Measurements from ENCODE around the gene ABHD2. TPM values are rescaled to one million over a fixed set of nuclear protein-coding genes. Genes with fewer than 3 reads are reported as not detected.
"Not testable (repeated sequence)": the region's sequence is repeated elsewhere in the genome, so short reads cannot be mapped to it uniquely, and the experiment has no call there.

Gene ABHD2
- total RNA-seq, 1 donor from 2014 or later: 32.3 TPM

GRCh38 chr15:89118481-89118989 lies 30.3 kb downstream of the ABHD2 start:
- H3K27ac Mint-ChIP-seq (ENCODE audit: unreplicated experiment): no peak overlapping the region
- DNase-seq (ENCODE audit: low spot score): no peak

GRCh38 chr15:89119489-89120478 lies 31.5 kb downstream of the ABHD2 start:
- peaks cover 2% of the 10 kb centered on the region for H3K27me3 Mint-ChIP-seq (ENCODE audit: unreplicated experiment)
- H3K4me1 Mint-ChIP-seq (ENCODE audit: unreplicated experiment): peaks cover 6% of the 10 kb centered on the region
- no peak for TF ChIP-seq CTCF (IDR thresholded peaks at IDR 0.05; ENCODE audit: unreplicated experiment)
- H3K4me3 Mint-ChIP-seq (ENCODE audit: unreplicated experiment): no peak overlapping the region
- H3K9me3 Mint-ChIP-seq (ENCODE audit: unreplicated experiment): no peaks in the 10 kb centered on the region
- no peak for DNase-seq (ENCODE audit: low spot score)
- peaks cover 12% of the 10 kb centered on the region for H3K36me3 Mint-ChIP-seq (ENCODE audit: low read depth, unreplicated experiment)
- H3K27ac Mint-ChIP-seq (ENCODE audit: unreplicated experiment): no peak overlapping the region

More at GRCh38 chr15:89118481-89118989, 30.3 kb downstream of the ABHD2 start:
- Mint-ChIP-seq H3K36me3 (ENCODE audit: low read depth, unreplicated experiment) (peaks cover 12% of the 10 kb centered on the region), H3K4me1 (ENCODE audit: unreplicated experiment) (peaks cover 6% of the 10 kb centered on the region), H3K27me3 (ENCODE audit: unreplicated experiment) (peaks cover 2% of the 10 kb centered on the region), H3K4me3 (ENCODE audit: unreplicated experiment) (no peak overlapping the region), H3K9me3 (ENCODE audit: unreplicated experiment) (no peaks in the 10 kb centered on the region)
- no peak for TF ChIP-seq CTCF (IDR thresholded peaks at IDR 0.05; ENCODE audit: unreplicated experiment)

GRCh38 chr15:89120479-89121000 lies 32.3 kb downstream of the ABHD2 start:
- not testable (repeated sequence) for H3K4me1 Mint-ChIP-seq (ENCODE audit: unreplicated experiment); H3K27ac Mint-ChIP-seq (ENCODE audit: unreplicated experiment); DNase-seq (ENCODE audit: low spot score); H3K9me3 Mint-ChIP-seq (ENCODE audit: unreplicated experiment); H3K4me3 Mint-ChIP-seq (ENCODE audit: unreplicated experiment); H3K27me3 Mint-ChIP-seq (ENCODE audit: unreplicated experiment)
- H3K36me3 Mint-ChIP-seq (ENCODE audit: low read depth, unreplicated experiment): peaks cover 12% of the 10 kb centered on the region

- TF ChIP-seq CTCF (IDR thresholded peaks at IDR 0.05; ENCODE audit: unreplicated experiment): no peak
- H3K36me3 Mint-ChIP-seq (ENCODE audit: low read depth, unreplicated experiment): peaks cover 10% of the 10 kb centered on the region
- no peak overlapping the region for H3K4me3 Mint-ChIP-seq (ENCODE audit: unreplicated experiment)
- no peak for DNase-seq (ENCODE audit: low spot score)
- no peaks in the 10 kb centered on the region for H3K9me3 Mint-ChIP-seq (ENCODE audit: unreplicated experiment)
- H3K27ac Mint-ChIP-seq (ENCODE audit: unreplicated experiment): no peak overlapping the region
- H3K4me1 Mint-ChIP-seq (ENCODE audit: unreplicated experiment): peaks cover 6% of the 10 kb centered on the region
- peaks cover 3% of the 10 kb centered on the region for H3K27me3 Mint-ChIP-seq (ENCODE audit: unreplicated experiment)
Measured at GRCh38 chr15:89121414-89121813, 33.2 kb downstream of the ABHD2 start.

GRCh38 chr15:89122505-89123180 lies 34.4 kb downstream of the ABHD2 start:
- no peak overlapping the region for H3K27ac Mint-ChIP-seq (ENCODE audit: unreplicated experiment)
- DNase-seq (ENCODE audit: low spot score): no peak
- peaks cover 6% of the 10 kb centered on the region for H3K4me1 Mint-ChIP-seq (ENCODE audit: unreplicated experiment)
- no peaks in the 10 kb centered on the region for H3K9me3 Mint-ChIP-seq (ENCODE audit: unreplicated experiment)
- peaks cover 2% of the 10 kb centered on the region for H3K36me3 Mint-ChIP-seq (ENCODE audit: low read depth, unreplicated experiment)
- TF ChIP-seq CTCF (IDR thresholded peaks at IDR 0.05; ENCODE audit: unreplicated experiment): no peak
- no peak overlapping the region for H3K4me3 Mint-ChIP-seq (ENCODE audit: unreplicated experiment)
- H3K27me3 Mint-ChIP-seq (ENCODE audit: unreplicated experiment): peaks cover 3% of the 10 kb centered on the region

Measured in endothelial cell (in vitro differentiated cells).